GM18517 (cell line): ENCODE measurements around the gene MCCC1.
"Not testable (repeated sequence)": the region's sequence is repeated elsewhere in the genome, so short reads cannot be mapped to it uniquely, and the experiment has no call there.

ENCODE experiments used
- ATAC-seq: cut with Tn5 transposase; IDR thresholded peaks from one replicate; pipeline ENCODE4 v1.9.1; 2021; ENCODE audit warnings: mild to moderate bottlenecking, moderate library complexity; ENCODE audit not compliant: unreplicated experiment

The MCCC1 gene

DNA sequence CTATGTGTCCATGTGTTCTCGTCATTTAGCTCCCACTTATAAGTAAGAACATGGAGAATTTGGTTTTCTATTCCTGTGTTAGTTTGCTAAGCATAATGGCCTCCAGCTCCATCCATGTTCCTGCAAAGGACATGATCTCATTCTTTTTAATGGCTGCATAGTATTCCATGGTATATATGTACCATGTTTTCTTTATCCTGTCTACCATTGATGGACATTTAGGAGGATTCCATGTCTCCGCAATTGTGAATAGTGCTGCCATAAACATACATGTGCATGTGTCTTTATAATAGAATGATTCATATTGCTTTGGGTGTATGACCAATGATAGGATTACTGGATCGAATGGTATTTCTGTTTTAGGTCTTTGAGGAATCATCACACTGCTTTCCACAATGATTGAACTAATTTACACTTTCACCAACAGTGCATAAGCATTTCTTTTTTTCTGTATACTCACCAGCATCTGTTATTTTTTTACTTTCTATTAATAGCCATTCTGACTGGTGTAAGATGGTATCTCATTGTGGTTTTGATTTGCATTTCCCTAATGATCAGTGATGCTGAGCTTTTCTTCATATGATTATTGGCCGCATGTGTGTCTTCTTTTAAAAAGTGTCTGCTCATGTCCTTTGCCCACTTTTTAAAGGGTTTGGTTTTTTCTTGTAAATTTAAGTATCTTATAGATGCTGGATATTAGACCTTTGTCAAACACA, 105.7 kb downstream of the MCCC1 start:
- not testable (repeated sequence) for ATAC-seq

DNA sequence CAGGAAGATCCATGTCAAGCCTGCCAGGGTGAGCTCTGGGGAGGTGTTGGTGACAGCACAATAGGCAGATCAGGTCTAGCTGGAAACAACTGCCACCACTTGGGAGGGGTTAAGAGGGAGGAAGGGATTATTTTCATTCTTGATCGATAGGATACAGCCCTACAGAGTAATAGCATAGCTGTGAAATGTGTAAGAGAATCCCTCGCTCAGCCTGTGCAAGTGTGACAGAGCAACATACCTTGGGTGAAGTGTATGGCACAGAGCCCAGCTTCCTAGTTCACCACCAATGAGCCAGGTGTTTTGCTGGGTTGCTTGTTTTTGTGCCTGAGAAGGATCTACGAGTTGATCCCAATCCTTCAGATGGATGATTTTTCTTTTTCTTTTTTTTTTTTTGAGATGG, 109.7 kb downstream of the MCCC1 start:
- ATAC-seq: no peak

DNA sequence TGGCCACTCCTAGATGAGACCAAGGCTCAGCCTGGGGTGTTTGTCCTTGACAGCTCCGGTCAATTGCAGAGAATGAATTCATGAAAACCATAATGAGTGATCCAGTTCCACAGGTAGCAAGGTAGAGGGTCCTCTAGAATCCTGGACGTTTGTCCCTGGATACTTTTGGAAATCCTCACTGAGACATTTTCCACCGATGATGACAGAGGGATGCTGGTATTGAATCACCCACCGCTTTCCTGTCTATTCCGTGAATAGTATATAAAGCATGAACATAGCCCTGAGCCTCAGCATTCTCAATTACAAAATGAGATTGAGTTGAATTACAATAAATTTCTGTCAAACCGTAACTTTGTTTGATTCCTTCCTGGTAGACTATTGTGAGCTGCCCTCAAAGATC, 113.3 kb downstream of the MCCC1 start:
- ATAC-seq: no peak

DNA sequence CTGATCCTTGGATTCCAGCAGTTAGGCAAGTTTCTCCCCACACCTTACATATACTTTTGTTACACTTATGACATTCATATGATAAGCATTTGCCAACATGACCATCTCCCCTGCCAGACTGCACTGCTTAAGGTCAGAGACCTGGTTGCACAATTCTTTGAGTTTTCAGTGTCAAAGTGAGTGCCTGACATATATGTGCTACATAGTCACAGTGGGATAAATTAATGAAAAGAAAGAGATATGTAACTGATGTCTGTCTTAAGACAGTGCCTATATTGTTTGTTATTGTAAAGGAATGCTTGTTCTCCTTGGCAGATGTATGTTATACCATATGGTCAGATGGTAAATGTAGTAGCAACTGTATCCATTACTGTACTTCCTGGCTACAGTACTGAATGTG, 115.4 kb downstream of the MCCC1 start:
- ATAC-seq: no peak

DNA sequence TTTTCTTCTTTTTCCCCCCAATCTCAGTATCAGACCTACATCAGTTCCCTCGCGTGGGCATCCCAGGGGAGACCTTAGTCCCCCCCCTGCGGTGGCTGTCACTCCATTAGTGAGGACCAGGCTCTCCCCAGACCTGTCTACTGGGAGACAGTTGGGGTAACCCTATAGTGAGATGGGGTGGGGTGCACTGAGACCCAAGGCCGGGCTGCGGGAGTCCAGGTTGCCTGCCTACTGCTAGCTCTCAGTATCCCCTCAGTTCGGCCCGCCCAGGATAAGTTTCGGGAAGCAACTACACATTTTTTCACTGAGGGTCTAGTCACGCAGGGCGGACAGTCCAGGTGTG, 118.3 kb downstream of the MCCC1 start:
- ATAC-seq: no peak

DNA sequence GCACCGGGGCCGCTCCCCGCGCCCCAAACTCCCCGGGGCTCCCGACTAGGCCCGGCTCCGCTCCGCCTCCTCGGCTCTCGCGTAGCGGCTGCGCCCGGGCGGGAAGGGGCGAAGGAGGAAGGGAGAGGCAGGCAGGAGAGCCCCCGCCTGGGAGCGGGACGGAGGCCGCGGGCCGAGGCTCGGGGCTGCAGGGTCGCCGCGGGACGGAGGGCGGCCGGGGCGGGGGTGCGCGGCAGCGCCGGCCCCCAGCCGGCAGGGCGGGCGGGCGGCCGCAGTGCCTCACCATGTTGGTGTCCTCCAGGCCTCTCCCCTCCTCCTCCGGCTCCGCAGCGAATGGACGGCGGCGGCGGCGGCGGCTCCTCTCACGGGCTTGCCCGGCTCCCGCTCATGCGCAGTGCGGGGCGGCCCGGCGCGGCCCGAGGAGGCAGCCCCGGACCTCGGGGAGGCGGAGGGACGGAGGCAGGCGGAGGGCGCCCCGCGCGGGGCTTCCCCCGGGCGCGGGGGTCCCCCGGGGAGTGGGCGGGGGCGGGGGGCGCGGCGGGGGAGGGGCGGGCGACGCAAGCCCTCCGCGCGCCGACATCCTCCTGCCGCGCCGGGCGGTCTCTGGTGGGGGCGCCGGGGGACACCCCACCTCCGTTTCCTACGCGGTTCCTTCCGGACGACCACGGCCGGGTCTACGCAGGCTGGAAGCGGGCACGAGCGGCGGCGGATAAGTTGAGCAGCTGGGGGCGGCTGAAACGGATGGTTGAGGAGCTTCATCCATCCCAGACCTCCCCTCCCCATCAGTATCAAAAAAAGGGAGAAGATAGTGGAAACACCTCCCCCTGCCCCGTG, 118.9 kb downstream of the MCCC1 start, which contains the start of gene DCUN1D1:
Gene DCUN1D1, minus strand, starts transcription at position 335 of the 834 bp plus-strand sequence. Its CDS starts 49 bp downstream, at position 286.
- peak; percentile 85 for ATAC-seq

DNA sequence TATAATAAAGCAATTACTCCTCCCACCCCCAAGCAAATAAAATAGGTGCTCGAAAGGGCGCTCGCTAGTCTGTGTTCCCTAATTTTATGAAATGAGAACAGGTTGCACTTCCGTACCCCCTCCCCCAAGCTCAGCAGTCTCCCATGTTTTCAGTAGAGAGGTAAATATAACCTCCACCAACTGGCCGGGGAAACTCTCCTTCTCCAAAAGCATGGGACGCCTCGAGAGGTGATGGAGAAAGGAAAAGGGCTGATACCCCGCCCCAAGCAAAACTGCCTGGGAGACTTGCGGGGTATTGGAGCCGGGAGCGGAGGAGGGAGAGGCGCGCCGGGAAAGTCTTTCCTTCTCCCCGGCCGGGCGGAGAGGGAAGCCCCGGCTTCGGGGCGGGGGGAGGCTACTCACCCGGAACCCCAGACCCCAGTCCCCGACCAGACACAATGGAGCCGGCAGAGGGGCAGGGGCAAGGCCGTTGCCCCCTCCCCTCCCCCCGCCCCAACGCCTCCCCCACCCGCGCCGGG, 119.6 kb downstream of the MCCC1 start:
- ATAC-seq: peak; percentile 5

DNA sequence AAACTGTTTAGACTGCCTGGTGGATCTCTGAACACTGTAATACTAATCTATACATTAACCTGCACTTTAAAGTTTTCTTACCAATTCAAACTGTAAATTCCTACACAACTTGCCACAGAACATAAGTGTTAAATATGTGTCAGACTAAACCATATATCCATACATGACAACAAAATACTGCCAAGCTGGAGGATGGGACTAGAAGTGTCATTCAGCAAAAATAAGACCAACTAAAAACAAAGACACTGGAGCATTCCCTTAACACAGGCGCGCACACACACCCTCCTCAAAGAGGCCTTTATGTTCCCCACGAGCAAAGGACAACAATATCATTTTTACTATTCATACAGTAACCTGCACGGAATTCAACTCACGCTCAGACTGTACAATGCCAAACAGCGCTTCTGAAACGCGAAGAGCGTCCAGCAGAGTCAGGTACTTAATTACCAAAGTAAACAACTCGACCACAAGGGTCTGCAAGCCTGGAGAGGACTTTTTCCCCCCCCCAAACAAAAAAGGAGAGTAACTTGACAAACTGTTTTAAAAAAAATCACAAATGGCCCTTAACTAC, 120.1 kb downstream of the MCCC1 start:
- ATAC-seq: no peak

DNA sequence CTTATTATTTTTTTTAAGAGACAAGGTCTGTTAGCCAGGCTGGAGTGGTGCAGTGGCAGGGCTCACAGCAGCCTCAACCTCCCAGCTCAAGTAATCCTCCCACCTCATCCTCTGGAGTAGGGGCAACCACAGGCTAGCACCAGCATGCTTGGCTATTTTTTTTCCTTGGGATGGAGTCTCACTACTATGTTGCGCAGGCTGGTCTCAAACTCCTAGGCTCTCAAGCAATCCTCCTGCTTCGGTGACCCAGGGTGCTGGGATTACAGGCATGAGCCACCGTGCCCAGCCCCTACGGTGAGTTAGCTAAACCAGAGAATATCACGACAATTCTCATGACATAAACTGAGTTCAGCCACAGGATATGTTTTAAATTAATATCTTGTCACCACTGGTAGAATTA, 120.9 kb downstream of the MCCC1 start:
- no peak for ATAC-seq

DNA sequence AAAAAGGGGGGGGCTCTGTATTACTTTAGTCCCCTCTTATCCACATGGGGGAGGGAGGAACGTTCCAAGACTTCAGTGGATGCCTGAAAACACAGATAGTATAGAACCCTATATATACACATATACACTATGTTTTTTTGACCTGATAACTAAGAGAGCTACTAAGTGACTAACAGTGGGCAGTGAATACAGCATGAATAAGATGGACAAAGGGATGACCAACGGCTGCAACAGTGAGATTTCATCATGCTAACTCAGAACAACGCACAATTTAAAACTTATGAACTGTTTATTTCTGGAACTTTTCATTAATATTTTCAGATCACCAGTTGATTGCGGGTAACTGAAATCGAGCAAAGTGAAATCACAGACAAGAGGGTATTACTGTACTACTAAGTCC, 126.2 kb downstream of the MCCC1 start:
- no peak for ATAC-seq

DNA sequence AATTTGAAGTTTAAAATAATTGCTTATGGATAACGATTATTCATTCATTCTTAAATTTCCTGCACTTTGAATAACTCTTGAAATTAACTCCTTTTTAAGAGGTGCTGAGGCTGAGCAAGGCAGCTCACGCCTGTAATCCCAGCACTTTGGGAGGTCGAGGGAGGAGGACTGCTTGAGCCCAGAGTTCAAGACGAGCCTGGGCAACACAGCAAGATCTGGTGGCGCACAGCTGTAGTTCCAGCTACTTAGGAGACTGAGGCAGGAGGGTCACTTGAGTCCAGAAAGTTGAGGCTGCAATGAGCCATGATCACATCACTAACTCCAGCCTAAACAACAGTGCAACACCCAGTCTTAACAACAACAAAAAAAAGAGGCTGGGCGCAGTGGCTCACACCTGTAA, 126.9 kb downstream of the MCCC1 start:
- no peak for ATAC-seq

DNA sequence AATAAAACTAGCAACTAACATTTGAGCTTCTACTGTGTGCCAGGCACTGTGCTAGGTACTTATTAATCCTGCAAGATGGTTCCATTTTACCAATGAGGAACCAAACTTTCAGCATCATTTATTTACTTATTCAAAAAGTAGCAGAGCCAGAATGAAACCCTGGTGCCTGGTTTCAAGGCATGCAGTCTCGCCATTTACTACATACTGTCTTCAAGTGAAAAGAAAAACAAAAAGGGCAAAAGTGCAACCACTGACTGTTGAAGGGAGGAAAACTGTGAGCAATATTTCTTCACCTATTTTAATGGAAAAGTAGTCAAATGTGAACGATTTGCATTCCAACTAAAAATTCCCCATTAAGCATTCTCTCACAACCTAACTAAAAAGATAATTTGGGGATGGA, 127.7 kb downstream of the MCCC1 start:
- no peak for ATAC-seq

DNA sequence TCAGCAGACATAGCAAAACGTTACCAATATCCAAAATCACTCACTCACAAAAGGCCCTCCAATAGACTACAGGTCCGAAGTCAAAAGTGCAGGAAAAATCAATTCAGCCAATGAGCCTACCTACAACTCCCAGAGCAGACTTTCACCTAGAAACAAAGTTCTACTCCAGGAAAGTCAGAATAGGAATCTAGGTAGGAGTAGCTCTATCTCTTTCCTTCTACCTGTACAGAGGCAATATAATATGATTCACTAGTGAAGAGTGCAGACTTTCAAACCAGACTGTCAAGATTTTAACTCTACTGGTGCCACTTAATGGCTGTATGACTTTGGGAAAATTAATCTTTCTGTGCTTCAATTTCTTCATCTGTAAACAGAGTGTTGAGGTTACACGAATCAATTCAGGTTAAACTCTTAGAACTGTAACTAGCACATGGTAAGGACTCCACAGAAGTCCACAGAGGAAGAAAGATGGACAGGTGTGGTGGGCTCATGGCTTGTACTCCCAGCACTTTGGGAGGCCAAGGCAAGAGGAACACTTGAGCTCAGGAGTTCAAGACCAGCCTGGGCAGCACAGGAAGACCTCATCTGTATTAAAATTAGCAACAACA, 128.4 kb downstream of the MCCC1 start:
- no peak for ATAC-seq

DNA sequence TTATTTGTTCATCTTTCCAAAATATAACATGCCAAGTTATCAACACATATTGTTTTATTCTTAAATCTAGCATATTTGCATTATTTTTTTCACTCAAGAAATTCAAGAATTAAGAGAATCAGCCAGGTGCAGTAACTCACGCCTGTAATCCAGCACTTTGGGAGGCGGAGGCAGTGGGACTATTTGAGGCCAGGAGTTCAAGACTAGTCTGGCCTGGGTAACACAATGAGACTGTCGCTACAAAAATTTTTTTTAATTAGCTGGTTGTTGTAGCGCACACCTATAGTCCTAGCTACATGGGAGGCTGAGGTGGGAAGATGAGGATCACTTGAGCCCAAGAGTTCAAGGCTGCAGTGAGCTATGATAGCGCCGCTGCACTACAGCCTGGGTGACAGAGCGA, 129.4 kb downstream of the MCCC1 start:
- no peak for ATAC-seq

DNA sequence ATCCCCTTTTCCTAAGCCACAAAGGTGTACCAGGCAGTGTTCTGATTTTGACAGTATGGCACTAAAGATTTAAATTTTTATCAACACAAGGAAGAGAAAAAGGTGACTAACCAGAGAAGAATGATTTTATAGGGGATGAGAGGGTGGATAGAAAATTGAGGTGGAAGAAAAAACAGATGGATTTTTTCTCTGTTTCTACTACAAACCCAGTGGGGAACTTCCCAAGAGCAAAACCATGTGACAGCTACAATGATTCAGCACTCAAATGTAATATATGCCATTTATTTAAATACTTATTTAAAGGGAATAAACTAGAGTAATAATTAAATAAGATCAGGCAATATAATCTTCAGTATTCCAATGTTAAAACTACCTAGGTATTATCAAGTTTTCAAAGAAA, 130.0 kb downstream of the MCCC1 start:
- no peak for ATAC-seq

DNA sequence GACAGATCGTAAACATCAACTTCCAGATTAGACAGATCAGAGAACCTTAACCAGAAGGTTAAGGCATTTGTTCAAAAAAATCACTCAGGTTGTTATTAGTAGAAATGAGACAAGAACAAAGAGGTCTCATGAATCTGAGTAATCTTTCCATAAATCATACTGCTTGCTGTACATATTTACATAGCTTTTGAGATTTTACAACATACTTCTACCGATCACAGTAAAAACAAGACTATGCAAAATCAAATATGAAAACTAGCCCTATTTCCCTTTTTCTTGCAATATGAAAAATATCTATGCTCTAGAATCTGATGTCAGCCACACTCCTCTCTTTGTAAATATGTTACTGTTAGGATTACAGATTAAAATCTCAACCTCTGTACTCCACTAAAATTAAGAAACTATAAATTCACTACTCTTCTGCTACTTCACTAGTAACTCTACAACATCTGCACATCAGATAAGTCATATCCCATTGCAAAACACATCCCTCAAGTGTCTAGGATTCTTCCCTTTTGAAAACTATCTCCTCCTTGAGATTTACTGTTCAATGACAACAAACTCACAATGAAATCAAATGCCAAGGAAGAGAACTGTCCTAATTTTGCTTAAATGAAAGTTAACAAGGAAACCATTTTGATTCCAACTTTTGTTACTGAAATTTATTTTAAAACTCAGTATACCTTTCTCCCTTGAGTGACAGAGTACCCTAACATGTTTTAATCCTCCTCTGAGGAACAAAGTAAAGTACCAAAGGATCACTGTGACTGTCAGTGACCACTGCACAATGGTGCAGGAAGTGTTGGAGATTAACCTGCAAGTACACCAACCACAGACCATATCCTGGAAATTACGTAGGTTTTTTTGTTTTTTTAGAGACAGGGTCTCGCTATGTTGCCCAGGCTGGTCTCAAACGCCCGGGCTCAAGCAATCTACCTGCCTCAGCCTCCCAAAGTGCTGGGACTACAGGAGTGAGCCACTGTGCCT, 131.8 kb downstream of the MCCC1 start:
- ATAC-seq: peak; percentile 52

DNA sequence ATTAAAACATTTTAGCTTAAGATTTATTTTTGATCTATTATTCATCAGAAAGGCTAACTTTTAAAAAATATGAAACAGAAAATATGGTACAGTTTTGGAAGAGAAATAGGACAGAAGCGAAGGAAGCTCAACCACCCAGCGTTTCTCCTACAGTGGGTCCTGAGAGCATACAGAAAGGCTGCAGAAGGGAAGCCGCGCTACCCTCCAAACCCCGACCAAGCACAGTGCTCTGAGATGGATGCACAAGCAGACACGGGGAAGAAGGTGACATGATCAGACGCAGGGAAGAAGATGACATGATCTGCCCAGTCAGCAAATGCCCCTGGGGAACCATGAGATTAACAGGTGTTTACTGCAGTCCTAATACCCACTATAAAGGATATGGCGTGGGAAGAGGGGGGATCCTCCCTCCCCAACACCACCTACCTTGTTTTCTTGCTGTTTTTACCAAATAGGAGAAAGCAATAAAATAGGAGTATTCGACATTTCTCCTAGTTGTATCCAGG, 133.4 kb downstream of the MCCC1 start:
- no peak for ATAC-seq
